Ishikawa (cell line): ENCODE data around the gene MLNR.

ENCODE experiments used
- RAD21 ChIP-seq: IDR thresholded peaks from 2 replicates; pipeline ENCODE4 v1.6.1; 2012; ENCODE audit warnings: low read depth
- TAF1 ChIP-seq: IDR thresholded peaks from 2 replicates; pipeline ENCODE4 v1.6.1; 2012; ENCODE audit warnings: low read depth, mild to moderate bottlenecking

DNA sequence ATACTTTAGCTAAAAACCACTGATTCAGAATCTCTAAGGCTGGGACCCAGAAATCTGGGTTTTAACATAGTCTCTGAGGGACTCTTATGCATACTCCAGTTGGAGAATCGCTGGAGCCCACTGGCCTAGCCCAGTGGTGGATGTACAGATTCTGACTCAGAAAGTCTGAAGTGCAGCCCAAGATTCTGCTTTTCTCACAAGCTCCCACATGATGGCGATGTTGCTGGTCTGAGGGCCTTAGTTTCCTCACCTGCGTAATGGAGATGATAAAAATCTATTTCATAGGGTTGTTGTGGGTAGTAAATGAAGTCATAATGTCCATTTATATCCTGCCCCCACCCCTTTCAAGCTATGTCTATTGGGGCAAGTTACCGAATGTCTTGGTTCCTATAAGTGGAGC, 19.9 kb downstream of the MLNR start:
- TF ChIP-seq RAD21: peak; percentile 64
- TF ChIP-seq TAF1: no peak
